CD8-positive, alpha-beta memory T cell (primary cell): ENCODE results near the gene CLSTN2. TPM values are rescaled to one million over a fixed set of nuclear protein-coding genes. Genes with fewer than 3 reads are reported as not detected.

ENCODE experiments used
- CTCF ChIA-PET: fragments of 350-600 bp; sonication (Branson Sonifier 250); formaldehyde crosslinking; loops from one replicate; lab custom pipeline; 2021; ENCODE audit warnings: antibody characterized with exemption; lab: Charles Lee
- POLR2A ChIA-PET: fragments of 350-600 bp; sonication (Branson Sonifier 250); formaldehyde crosslinking; loops from one replicate; lab custom pipeline; 2021; ENCODE audit warnings: antibody characterized with exemption; lab: Charles Lee
- DNase-seq, 5 donors: peaks; one replicate each; pipeline versions ENCODE4 v3.0.0 to v3.0.0-alpha.2; 2020 to 2022; ENCODE audit warnings: mixed read lengths in 1 of 5
- H3K27ac ChIP-seq: one replicate; pipeline ENCODE4 v1.7.0; 2013; ENCODE audit warnings: low read depth, mild to moderate bottlenecking, low read length, moderate library complexity
- H3K27me3 ChIP-seq: 2 replicates; pipeline ENCODE4 v1.7.0; 2013; ENCODE audit warnings: low read length, mild to moderate bottlenecking; ENCODE audit not compliant: insufficient read depth, poor library complexity, severe bottlenecking
- H3K36me3 ChIP-seq: 2 replicates; pipeline ENCODE4 v1.7.0; 2013; ENCODE audit warnings: mild to moderate bottlenecking, low read length, moderate library complexity; ENCODE audit not compliant: insufficient read depth
- H3K4me1 ChIP-seq: 2 replicates; pipeline ENCODE4 v1.7.0; 2013; ENCODE audit warnings: mild to moderate bottlenecking, low read length, moderate library complexity; ENCODE audit not compliant: insufficient read depth
- H3K4me3 ChIP-seq: 2 replicates; pipeline ENCODE4 v1.7.0; 2013; ENCODE audit warnings: mild to moderate bottlenecking, low read length
- H3K9me3 ChIP-seq: 2 replicates; pipeline ENCODE4 v1.7.0; 2013; ENCODE audit warnings: mild to moderate bottlenecking, low read length
- H3K27ac Mint-ChIP-seq, 8 donors: one replicate each; pipeline ENCODE4 v1.8.0; 2020 to 2021; ENCODE audit warnings: mixed read lengths in 8 of 8, mild to moderate bottlenecking in 6 of 8, inconsistent platforms in 3 of 8, moderate library complexity in 3 of 8
- H3K27me3 Mint-ChIP-seq, 2 donors: one replicate each; pipeline ENCODE4 v1.8.0; 2020 to 2021; ENCODE audit warnings: mixed read lengths in 2 of 2, mild to moderate bottlenecking in 1 of 2, moderate library complexity in 1 of 2
- H3K36me3 Mint-ChIP-seq, 3 donors: one replicate each; pipeline ENCODE4 v1.8.0; 2020 to 2021; ENCODE audit warnings: mixed read lengths in 3 of 3, inconsistent platforms in 1 of 3, mild to moderate bottlenecking in 1 of 3
- H3K4me1 Mint-ChIP-seq, 3 donors: one replicate each; pipeline ENCODE4 v1.8.0; 2020 to 2021; ENCODE audit warnings: mixed read lengths in 3 of 3, inconsistent platforms in 1 of 3, mild to moderate bottlenecking in 1 of 3
- H3K4me3 Mint-ChIP-seq, 7 donors: one replicate each; pipeline ENCODE4 v1.8.0; 2020 to 2021; ENCODE audit warnings: mixed read lengths in 7 of 7, mild to moderate bottlenecking in 6 of 7, moderate library complexity in 4 of 7, inconsistent platforms in 2 of 7
- H3K9me3 Mint-ChIP-seq, 5 donors: one replicate each; pipeline ENCODE4 v1.8.0; 2020 to 2022; ENCODE audit warnings: mixed read lengths in 5 of 5, mild to moderate bottlenecking in 3 of 5, moderate library complexity in 2 of 5, inconsistent platforms in 1 of 5
- polyA plus RNA-seq: library from polyadenylated mRNA; unstranded; fragments of 300-500 nt; fragmentation: Illumina TruSeq; gene quantifications from one replicate; pipeline ENCODE4 v1.2.3, GENCODE V29; 2021
- total RNA-seq, 2 experiments: library from RNA; stranded (reverse); gene quantifications; one replicate each; pipeline ENCODE4 v1.2.3, GENCODE V29; 2021

CLSTN2 gene
- total and polyA plus RNA-seq, 3 experiments from 2014 or later = not detected

- H3K9me3 Mint-ChIP-seq = peaks cover 0 to 1% (median 0%) of the 10 kb centered on the region in 5 donors
- no peak overlapping the region for H3K27ac Mint-ChIP-seq
- Histone ChIP-seq H3K27ac (no peak overlapping the region), H3K4me1 (no peaks in the 10 kb centered on the region), H3K4me3 (no peak overlapping the region), H3K9me3 (no peaks in the 10 kb centered on the region), H3K36me3 (no peaks in the 10 kb centered on the region), H3K27me3 (no peaks in the 10 kb centered on the region)
- H3K4me1 Mint-ChIP-seq = no peaks in the 10 kb centered on the region
- no peaks in the 10 kb centered on the region for H3K36me3 Mint-ChIP-seq
- H3K4me3 Mint-ChIP-seq = no peak overlapping the region
- ChIA-PET CTCF (no interaction called here), POLR2A (no interaction called here)
- DNase-seq = no peak
- peaks cover 5 to 9% of the 10 kb centered on the region in 2 donors for H3K27me3 Mint-ChIP-seq
Observed at GRCh38 chr3:140586311-140586710, 651.3 kb downstream of the CLSTN2 start.

- Mint-ChIP-seq H3K4me3 (no peak overlapping the region), H3K27me3 (peaks cover 2 to 9% of the 10 kb centered on the region in 2 donors), H3K9me3 (peaks cover 0 to 2% (median 0%) of the 10 kb centered on the region in 5 donors), H3K4me1 (no peaks in the 10 kb centered on the region), H3K36me3 (no peaks in the 10 kb centered on the region), H3K27ac (no peak overlapping the region)
- Histone ChIP-seq H3K27ac (no peak overlapping the region), H3K4me3 (no peak overlapping the region), H3K27me3 (no peaks in the 10 kb centered on the region), H3K9me3 (no peaks in the 10 kb centered on the region), H3K36me3 (no peaks in the 10 kb centered on the region), H3K4me1 (no peaks in the 10 kb centered on the region)
- POLR2A ChIA-PET = no interaction called here
- CTCF ChIA-PET = no interaction called here
- DNase-seq = no peak
Observed at GRCh38 chr3:140588558-140588957, 653.6 kb downstream of the CLSTN2 start.

GRCh38 chr3:140593766-140594165 lies 658.8 kb downstream of the CLSTN2 start:
- Histone ChIP-seq H3K4me1 (no peaks in the 10 kb centered on the region), H3K36me3 (no peaks in the 10 kb centered on the region), H3K27me3 (no peaks in the 10 kb centered on the region), H3K9me3 (no peaks in the 10 kb centered on the region), H3K4me3 (no peak overlapping the region), H3K27ac (no peak overlapping the region)
- no peak overlapping the region for H3K4me3 Mint-ChIP-seq
- no peak for DNase-seq
- ChIA-PET POLR2A (no interaction called here), CTCF (no interaction called here)
- no peaks in the 10 kb centered on the region for H3K27me3 Mint-ChIP-seq
- no peak overlapping the region for H3K27ac Mint-ChIP-seq
- peaks cover 0 to 2% (median 0%) of the 10 kb centered on the region in 5 donors for H3K9me3 Mint-ChIP-seq
- H3K4me1 Mint-ChIP-seq = no peaks in the 10 kb centered on the region
- H3K36me3 Mint-ChIP-seq = no peaks in the 10 kb centered on the region

- Mint-ChIP-seq H3K4me1 (no peaks in the 10 kb centered on the region), H3K9me3 (peaks cover 0 to 2% (median 0%) of the 10 kb centered on the region in 5 donors), H3K36me3 (no peaks in the 10 kb centered on the region), H3K27me3 (no peaks in the 10 kb centered on the region), H3K4me3 (no peak overlapping the region), H3K27ac (no peak overlapping the region)
- no peaks in the 10 kb centered on the region for H3K27me3 ChIP-seq
- ChIA-PET POLR2A (no interaction called here), CTCF (no interaction called here)
- no peaks in the 10 kb centered on the region for H3K9me3 ChIP-seq
- no peaks in the 10 kb centered on the region for H3K36me3 ChIP-seq
- H3K4me1 ChIP-seq = no peaks in the 10 kb centered on the region
- no peak overlapping the region for H3K4me3 ChIP-seq
- no peak overlapping the region for H3K27ac ChIP-seq
- no peak for DNase-seq
Observed at GRCh38 chr3:140595295-140595694, 660.3 kb downstream of the CLSTN2 start.

GRCh38 chr3:140597364-140597763 lies 662.4 kb downstream of the CLSTN2 start:
- H3K4me3 ChIP-seq = no peak overlapping the region
- H3K9me3 ChIP-seq = no peaks in the 10 kb centered on the region
- no peak overlapping the region for H3K27ac Mint-ChIP-seq
- ChIA-PET CTCF (no interaction called here), POLR2A (no interaction called here)
- H3K9me3 Mint-ChIP-seq = peaks cover 0 to 2% (median 0%) of the 10 kb centered on the region in 5 donors
- no peaks in the 10 kb centered on the region for H3K27me3 Mint-ChIP-seq
- no peak overlapping the region for H3K27ac ChIP-seq
- no peaks in the 10 kb centered on the region for H3K27me3 ChIP-seq
- H3K4me1 ChIP-seq = no peaks in the 10 kb centered on the region
- H3K4me3 Mint-ChIP-seq = no peak overlapping the region
- H3K4me1 Mint-ChIP-seq = no peaks in the 10 kb centered on the region
- no peaks in the 10 kb centered on the region for H3K36me3 Mint-ChIP-seq
- no peaks in the 10 kb centered on the region for H3K36me3 ChIP-seq
- no peak for DNase-seq

GRCh38 chr3:140597792-140598191 lies 662.8 kb downstream of the CLSTN2 start:
- no peaks in the 10 kb centered on the region for H3K27me3 Mint-ChIP-seq
- CTCF ChIA-PET = interaction anchor here (0.5 kb wide), 1 partner anchor 19 kb away, joined by 3 read pairs; no protein-coding TSS in a partner anchor
- no peaks in the 10 kb centered on the region for H3K4me1 ChIP-seq
- H3K4me3 ChIP-seq = no peak overlapping the region
- DNase-seq = no peak
- H3K9me3 ChIP-seq = no peaks in the 10 kb centered on the region
- H3K36me3 Mint-ChIP-seq = no peaks in the 10 kb centered on the region
- POLR2A ChIA-PET = no interaction called here
- H3K9me3 Mint-ChIP-seq = peaks cover 0 to 2% (median 0%) of the 10 kb centered on the region in 5 donors
- no peaks in the 10 kb centered on the region for H3K27me3 ChIP-seq
- no peak overlapping the region for H3K27ac ChIP-seq
- H3K4me3 Mint-ChIP-seq = no peak overlapping the region
- H3K4me1 Mint-ChIP-seq = no peaks in the 10 kb centered on the region
- no peaks in the 10 kb centered on the region for H3K36me3 ChIP-seq
- H3K27ac Mint-ChIP-seq = no peak overlapping the region

GRCh38 chr3:140599009-140599408 lies 664.0 kb downstream of the CLSTN2 start:
- Mint-ChIP-seq H3K4me3 (no peak overlapping the region), H3K27ac (no peak overlapping the region), H3K4me1 (no peaks in the 10 kb centered on the region), H3K36me3 (no peaks in the 10 kb centered on the region), H3K27me3 (no peaks in the 10 kb centered on the region), H3K9me3 (no peaks in the 10 kb centered on the region)
- H3K4me1 ChIP-seq = no peaks in the 10 kb centered on the region
- H3K9me3 ChIP-seq = no peaks in the 10 kb centered on the region
- H3K4me3 ChIP-seq = no peak overlapping the region
- ChIA-PET POLR2A (no interaction called here), CTCF (no interaction called here)
- H3K36me3 ChIP-seq = no peaks in the 10 kb centered on the region
- H3K27me3 ChIP-seq = no peaks in the 10 kb centered on the region
- DNase-seq = no peak
- H3K27ac ChIP-seq = no peak overlapping the region

- H3K9me3 ChIP-seq = no peaks in the 10 kb centered on the region
- no peaks in the 10 kb centered on the region for H3K36me3 ChIP-seq
- POLR2A ChIA-PET = no interaction called here
- H3K27me3 ChIP-seq = no peaks in the 10 kb centered on the region
- no peaks in the 10 kb centered on the region for H3K4me1 ChIP-seq
- no peak overlapping the region for H3K4me3 ChIP-seq
- Mint-ChIP-seq H3K36me3 (no peaks in the 10 kb centered on the region), H3K9me3 (no peaks in the 10 kb centered on the region), H3K4me3 (no peak overlapping the region), H3K4me1 (no peaks in the 10 kb centered on the region), H3K27me3 (no peaks in the 10 kb centered on the region), H3K27ac (no peak overlapping the region)
- DNase-seq = no peak
- H3K27ac ChIP-seq = no peak overlapping the region
- CTCF ChIA-PET = no interaction called here
Observed at GRCh38 chr3:140599496-140599895, 664.5 kb downstream of the CLSTN2 start.

- no peak for DNase-seq
- Mint-ChIP-seq H3K27ac (no peak overlapping the region), H3K36me3 (no peaks in the 10 kb centered on the region), H3K4me3 (no peak overlapping the region), H3K9me3 (peaks cover 0 to 5% (median 2%) of the 10 kb centered on the region in 5 donors), H3K27me3 (peaks cover 0 to 3% of the 10 kb centered on the region in 2 donors), H3K4me1 (no peaks in the 10 kb centered on the region)
- CTCF ChIA-PET = no interaction called here
- Histone ChIP-seq H3K36me3 (no peaks in the 10 kb centered on the region), H3K4me1 (no peaks in the 10 kb centered on the region), H3K4me3 (no peak overlapping the region), H3K27ac (no peak overlapping the region), H3K27me3 (no peaks in the 10 kb centered on the region), H3K9me3 (no peaks in the 10 kb centered on the region)
- POLR2A ChIA-PET = no interaction called here
Observed at GRCh38 chr3:140601881-140602280, 666.9 kb downstream of the CLSTN2 start.
